Measurements from ENCODE around the gene ALDH1A1.

GRCh38 chr9:72923077-72923476 is 29.8 kb downstream of the ALDH1A1 start:
- TF ChIP-seq CTCF (optimal IDR thresholded peaks at IDR 0.05 in 1 of 3, IDR thresholded peaks at IDR 0.05 in 1 of 3, conservative IDR thresholded peaks at IDR 0.05 in 1 of 3; ENCODE audit: extremely low read depth in 1 of 3, insufficient read depth in 2 of 3, low read length in 3 of 3) (no peak), EZH2 (IDR thresholded peaks at IDR 0.05; ENCODE audit: low read length) (no peak)
